GM12873 (cell line): ENCODE measurements around the gene TBC1D5.

ENCODE experiments used
- CTCF ChIP-seq: IDR thresholded peaks from 2 replicates; pipeline ENCODE4 v1.5.1; 2012; ENCODE audit warnings: low read depth, mild to moderate bottlenecking, moderate library complexity, low read length, control low read depth; ENCODE audit not compliant: insufficient read depth; ENCODE audit errors: missing control alignments

The TBC1D5 gene

GRCh38 chr3:17360991-17361390 lies 381.4 kb downstream of the TBC1D5 start:
- TF ChIP-seq CTCF, result no peak

- no peak for TF ChIP-seq CTCF
Observed at GRCh38 chr3:17359911-17360310, 382.5 kb downstream of the TBC1D5 start.

- no peak for TF ChIP-seq CTCF
Observed at GRCh38 chr3:17357035-17357710, 385.3 kb downstream of the TBC1D5 start.

- no peak for TF ChIP-seq CTCF
Observed at GRCh38 chr3:17356585-17356984, 385.8 kb downstream of the TBC1D5 start.

GRCh38 chr3:17355591-17355990 lies 386.8 kb downstream of the TBC1D5 start:
- no peak for TF ChIP-seq CTCF

- TF ChIP-seq CTCF, result no peak
Observed at GRCh38 chr3:17354341-17354740, 388.1 kb downstream of the TBC1D5 start.

- no peak for TF ChIP-seq CTCF
Observed at GRCh38 chr3:17352620-17353019, 389.8 kb downstream of the TBC1D5 start.

- no peak for TF ChIP-seq CTCF
Observed at GRCh38 chr3:17349093-17349492, 393.3 kb downstream of the TBC1D5 start.
